Left kidney (tissue), 2 donors: ENCODE results near the gene TBCK. TPM values are rescaled to one million over a fixed set of nuclear protein-coding genes. Genes with fewer than 3 reads are reported as not detected.
"Not testable (repeated sequence)": the region's sequence is repeated elsewhere in the genome, so short reads cannot be mapped to it uniquely, and the experiment has no call there.

Experiments
- DNase-seq: peaks from one replicate; pipeline ENCODE4 v3.0.0-alpha.2; 2013
- polyA plus RNA-seq: library from polyadenylated mRNA; unstranded; fragments of 120-200 nt; gene quantifications from one replicate; pipeline ENCODE4 v1.2.1, GENCODE V29; 2013; ENCODE audit not compliant: insufficient read length

The TBCK gene
- polyA plus RNA-seq, 1 donor: 71.6 TPM

GRCh38 chr4:106222548-106222947 lies 93.5 kb downstream of the TBCK start:
- no peak for DNase-seq

DNA sequence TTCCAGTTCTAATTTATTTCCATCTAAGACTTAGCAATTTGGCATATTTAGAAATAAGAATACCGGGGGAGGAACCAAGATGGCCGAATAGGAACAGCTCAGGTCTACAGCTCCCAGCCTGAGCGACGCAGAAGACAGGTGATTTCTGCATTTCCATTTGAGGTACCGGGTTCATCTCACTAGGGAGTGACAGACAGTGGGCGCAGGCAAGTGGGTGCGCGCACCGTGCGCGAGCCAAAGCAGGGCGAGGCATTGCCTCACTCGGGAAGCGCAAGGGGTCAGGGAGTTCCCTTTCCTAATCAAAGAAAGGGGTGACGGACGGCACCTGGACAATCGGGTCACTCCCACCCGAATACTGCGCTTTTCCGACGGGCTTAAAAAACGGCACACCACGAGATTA lies 102.7 kb downstream of the TBCK start:
- DNase-seq: not testable (repeated sequence)

GRCh38 chr4:106210021-106210420 lies 106.0 kb downstream of the TBCK start:
- DNase-seq: no peak

DNA sequence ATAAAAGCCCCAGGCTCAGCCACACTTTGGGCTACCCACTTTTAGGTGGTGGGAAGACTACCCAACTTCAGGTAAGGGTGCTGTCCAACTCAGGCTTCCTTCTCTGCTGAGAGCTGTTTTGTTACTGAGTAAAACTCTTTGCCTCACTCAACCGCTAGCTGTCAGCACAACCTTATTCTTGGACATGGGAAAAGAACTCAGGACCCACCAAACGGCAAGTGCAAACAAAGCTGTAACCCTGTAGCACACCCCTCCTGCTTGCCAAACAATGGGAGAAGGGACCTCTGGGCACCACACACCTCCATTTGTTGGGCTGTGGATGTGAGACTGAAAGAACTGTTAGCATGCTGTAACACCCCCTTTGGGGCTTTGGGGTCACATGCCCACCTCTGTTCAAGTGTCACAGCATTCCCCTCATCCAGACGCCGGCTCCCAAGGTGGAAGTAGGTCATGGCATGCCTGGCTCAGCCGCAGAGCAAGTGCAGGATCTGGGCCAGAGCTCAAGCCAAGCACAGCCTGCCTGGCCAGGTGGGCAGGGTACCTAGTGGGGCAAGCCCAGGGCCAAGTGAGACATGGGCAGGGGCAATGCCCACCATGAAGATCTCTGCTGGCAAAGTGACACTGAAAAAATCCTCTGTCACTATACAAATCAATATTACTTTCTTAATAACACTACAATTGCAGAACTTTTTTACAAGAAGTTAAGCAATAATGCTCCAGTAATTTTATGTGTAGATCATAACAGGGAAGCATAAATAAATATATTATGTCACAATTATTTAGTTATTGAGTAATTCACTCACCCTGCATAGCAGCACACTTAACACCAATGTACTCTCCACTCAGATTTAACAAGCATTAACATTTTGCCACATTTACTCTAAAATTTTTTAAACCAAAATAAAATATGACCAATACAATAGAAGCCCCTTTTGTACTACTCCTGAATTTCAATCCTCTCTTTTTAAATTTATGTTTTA lies 107.2 kb downstream of the TBCK start:
- no peak for DNase-seq

- no peak for DNase-seq
Observed at GRCh38 chr4:106201373-106201772, 114.6 kb downstream of the TBCK start.

DNA sequence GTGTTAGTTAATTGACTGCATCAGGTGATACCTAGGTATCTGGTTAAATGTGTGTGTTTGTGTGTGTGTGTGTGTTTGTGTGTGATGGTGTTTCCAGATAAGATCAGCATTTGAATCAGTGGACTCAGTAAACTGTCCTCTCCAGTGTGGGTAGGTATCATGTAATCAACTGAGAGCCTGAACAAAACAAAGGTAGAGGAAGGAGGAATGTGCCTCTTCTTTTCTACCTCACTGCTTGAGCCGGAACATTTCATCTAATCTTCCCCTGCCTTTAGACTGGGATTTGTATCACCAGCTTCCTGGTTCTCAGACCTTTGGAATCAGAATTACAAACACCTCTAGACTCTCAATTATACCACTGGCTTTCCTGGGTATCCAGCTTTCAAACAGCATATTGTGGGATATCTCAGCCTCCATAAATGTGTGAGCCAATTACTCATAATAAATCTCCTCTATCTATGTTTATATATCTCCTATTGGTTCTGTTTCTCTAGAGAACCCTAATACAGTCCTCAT lies 120.5 kb downstream of the TBCK start:
- no peak for DNase-seq

DNA sequence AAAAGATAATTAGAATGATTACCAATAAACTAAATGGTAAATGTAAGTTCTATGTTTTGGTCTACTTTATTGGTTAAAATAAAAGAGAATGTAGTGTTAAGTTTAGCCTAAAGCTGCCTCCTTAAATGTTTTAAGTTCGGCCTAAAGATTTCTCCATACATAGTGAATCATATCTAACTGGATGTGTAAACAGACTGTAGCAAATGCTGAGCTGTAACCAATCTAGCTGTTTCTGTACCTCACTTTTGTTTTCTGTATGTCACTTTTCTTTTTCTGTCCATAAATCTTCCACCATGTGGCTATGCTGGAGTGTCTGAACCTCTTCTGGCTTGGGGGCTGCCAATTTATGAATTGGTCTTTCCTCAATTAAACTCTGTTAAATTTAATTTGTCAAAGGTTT lies 121.2 kb downstream of the TBCK start:
- no peak for DNase-seq

- DNase-seq: no peak
Observed at GRCh38 chr4:106192131-106192530, 123.9 kb downstream of the TBCK start.

DNA sequence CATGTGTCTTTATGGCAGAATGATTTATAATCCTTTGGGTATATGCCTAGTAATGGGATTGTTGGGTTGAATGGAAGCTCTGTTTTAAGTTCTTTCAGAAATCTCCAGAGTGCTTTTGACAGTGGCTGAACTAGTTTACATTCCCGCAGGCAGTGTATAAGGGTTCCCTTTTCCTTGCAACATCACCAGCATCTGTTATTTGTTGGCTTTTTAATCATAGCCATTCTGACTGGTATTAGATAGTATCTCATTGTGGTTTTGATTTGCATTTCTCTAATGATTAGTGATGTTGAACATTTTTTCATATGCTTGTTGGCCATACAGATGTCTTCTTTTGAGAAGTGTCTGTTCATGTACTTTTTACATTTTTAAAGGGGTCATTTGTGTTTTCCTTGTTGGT lies 129.8 kb downstream of the TBCK start:
- no peak for DNase-seq

DNA sequence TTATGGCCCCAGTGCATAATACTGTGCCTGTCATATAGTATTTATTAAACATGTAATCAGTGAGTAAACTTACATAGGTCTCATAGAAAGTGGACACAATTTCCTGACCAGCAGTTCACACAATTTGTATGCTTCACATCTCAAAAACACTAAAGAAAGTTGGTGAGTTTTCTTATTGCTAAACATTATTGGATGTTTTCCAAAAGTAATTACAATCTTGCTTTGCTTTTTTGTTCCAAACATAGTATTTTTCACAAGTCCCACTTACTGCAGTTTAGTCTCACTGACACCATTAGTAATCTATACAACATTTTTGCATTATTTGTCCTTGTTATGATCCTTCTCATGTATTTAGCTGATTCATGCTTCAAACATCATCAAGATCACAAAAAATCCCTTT lies 132.5 kb downstream of the TBCK start:
- no peak for DNase-seq

- no peak for DNase-seq
Observed at GRCh38 chr4:106172861-106173260, 143.1 kb downstream of the TBCK start.

DNA sequence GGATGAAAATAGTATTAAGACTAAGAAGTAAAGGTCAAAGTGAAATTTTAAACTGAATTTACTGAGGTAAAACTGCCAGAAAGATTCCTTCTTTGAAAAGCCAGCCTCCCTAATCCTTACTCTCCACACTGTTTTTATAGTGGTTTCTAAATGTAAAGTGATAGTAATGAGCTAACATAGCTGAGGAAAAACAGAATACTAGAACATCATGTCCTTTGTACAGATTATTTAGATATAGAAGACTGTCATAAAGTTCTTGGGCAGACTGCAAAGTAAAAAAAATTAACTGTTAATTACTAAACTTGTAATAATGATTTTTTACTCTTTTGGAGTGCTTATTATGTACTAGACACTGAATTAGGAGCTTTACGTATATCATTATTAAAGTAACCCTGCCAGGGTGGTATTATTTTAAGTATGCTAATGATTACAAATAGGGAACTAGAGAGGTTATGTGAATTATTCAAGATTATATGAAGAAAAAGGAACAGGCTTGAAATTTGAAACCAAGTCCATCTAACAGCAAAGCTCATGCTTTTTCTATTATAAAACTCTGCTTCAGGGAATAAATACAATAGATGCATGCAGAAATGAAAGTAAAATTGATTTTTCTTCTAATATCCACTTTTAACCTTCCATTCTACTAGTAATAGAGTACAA lies 150.5 kb downstream of the TBCK start:
- no peak for DNase-seq

- DNase-seq: no peak
Observed at GRCh38 chr4:106162278-106162677, 153.7 kb downstream of the TBCK start.

- DNase-seq: no peak
Observed at GRCh38 chr4:106160560-106160959, 155.4 kb downstream of the TBCK start.

- no peak for DNase-seq
Observed at GRCh38 chr4:106149911-106150310, 166.1 kb downstream of the TBCK start.

GRCh38 chr4:106149026-106149425 lies 167.0 kb downstream of the TBCK start:
- DNase-seq: no peak

DNA sequence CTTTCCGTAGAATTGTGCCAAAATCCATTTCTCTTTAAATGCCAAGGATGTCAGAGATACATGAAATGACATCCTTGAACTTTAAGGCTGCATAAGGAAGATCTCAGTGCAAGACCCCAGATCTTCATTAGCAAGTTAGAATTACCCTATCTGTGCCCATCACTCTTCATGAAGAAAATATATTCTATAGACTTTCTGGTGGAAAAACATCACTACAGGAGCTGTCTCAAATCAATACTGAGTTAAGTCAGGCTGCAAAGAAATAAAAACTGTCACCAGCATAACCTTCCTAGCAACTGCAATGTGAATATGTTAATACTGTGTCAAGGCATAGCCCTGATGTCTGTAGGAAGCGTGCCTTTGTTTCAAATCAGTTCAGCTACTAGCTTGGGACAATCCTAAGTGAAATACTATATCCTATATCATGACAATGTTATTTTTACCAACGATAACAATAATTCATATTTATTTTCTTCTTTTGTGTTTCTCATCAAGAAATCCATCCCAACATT lies 173.3 kb downstream of the TBCK start:
- no peak for DNase-seq

- no peak for DNase-seq
Observed at GRCh38 chr4:106140601-106141000, 175.4 kb downstream of the TBCK start.

- DNase-seq: no peak
Observed at GRCh38 chr4:106136777-106137331, 179.2 kb downstream of the TBCK start.

DNA sequence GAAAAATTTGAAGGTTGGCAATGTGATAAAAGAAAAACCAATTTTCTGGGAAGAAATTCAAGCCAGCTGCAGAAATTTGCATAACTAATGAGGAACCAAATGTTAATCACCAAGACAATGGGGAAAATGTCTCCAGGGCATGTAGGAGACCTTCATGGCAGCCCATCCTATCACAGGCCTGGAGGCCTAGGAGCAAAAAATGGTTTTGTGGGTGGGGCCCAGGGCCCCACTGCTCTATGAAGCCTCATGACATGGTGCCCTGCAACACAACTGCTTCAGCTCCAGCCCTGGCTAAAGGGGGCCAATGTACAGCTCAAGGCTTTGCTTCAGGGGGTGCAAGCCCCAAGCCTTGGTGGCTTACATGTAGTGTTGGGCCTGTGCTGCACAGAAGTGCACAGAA lies 184.0 kb downstream of the TBCK start:
- no peak for DNase-seq

DNA sequence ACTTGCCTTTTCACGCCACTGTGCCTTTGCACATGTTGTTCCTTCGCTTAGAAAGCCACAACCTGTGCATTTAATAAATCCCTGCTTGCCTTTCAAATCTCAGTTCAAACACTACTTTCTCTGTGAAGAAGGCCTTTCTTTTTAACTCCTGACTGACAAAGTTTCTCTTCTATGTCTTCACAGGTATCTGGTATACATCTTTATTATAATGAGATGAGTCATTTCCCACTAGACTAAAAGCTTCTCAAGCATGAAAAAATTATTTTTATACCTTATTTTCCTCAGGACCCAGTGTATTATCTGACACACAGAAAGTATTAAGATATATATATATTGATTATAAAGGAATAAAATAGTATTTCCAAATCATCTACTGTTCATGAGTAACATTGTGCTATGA lies 189.9 kb downstream of the TBCK start:
- DNase-seq: no peak

GRCh38 chr4:106119949-106120555 lies 196.0 kb downstream of the TBCK start:
- DNase-seq: not testable (repeated sequence)
